NCI-H345 treated with DMSO at 0.1 percent for 48 hours (cell line): ENCODE measurements around the gene PCDH18.
"Not testable (repeated sequence)": the region's sequence is repeated elsewhere in the genome, so short reads cannot be mapped to it uniquely, and the experiment has no call there.

Experiments used
- DNase-seq: peaks from one replicate; lab custom pipeline; 2025; ENCODE audit not compliant: unreplicated experiment; lab: John Stamatoyannopoulos, UW

PCDH18 gene

DNA sequence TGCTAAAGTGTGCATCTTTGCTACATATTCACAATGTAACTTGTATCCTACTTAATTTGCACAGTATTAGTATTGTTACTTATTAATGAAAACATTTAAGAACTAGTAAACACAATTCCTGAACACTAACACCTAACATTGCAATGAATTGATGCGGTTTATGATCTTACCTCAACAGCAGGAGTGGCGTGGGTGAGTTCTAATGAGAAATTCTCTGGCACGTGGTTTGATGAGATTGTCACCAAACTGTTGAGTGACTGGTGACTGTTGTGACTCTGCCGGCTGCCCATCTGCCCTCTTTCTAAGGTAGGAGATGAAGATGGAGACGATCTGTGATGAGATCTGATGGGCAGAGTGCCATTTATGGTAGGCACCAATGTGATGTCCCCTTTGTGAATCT is 2.9 kb downstream of the PCDH18 start:
- no peak for DNase-seq

DNA sequence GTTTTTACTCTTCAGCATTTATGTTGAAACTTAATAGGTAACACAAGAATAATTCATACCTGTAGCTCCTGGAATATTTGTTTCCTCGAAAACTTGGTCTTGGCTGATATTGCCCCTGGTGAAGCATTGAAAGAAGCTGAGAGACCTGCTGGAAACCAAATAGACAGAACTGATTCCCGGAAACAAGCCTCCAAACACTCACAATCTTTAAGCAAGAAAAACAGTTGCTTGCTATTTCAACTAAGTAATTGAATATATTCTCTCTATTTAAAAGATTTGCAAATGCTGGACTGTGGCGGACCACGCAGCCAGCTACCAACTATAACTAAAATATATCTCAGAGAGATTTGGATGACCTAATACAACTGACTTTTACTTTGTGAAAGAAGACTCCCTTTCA is 3.6 kb downstream of the PCDH18 start:
- no peak for DNase-seq

DNA sequence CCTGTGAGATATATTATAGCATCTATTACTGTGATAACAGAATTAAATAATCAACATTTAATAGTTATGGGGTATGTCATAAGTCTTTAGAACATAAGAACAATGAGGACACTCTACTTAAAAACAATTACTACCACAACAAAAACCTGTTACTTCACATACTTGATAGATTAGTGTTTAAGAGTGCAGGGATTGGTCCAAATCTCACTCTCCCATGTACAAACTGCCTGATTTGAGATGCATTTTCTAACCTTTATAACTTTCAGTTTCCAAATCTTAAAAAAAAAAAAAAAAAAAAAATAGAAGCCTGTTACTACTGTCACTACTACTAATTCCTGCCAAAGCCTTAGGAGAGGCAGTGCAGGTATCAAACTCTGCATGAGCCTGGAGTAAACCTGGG is 5.6 kb downstream of the PCDH18 start:
- DNase-seq, result no peak

DNA sequence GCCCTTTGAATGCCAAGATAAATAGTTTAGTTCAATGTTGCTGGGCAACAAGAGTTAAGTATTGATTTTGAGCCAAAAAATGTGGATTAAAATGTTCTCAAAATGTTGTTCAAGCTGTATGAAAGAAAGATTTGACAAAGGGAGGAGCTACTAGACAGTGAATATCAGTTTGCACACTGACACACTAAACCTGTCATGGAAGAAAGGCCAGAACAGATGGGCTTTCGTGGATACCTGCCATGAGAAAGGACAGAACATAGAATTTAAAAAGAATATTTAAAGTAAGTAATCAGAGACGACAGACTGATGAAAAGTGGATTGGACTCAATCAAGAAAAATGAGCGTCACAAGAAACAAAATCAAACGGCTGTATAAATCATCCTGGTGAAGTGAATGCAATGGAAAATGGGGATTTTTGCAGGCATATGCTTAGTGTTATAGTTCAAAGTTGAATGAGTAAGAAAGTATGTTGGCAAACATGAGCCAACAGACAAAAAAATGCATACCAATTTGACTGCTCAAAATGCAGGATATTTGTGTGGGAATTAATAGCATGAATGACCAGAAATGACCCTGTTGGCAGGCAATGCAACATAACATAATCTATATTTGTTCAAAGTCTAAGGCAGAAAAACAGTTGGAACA is 7.4 kb downstream of the PCDH18 start:
- DNase-seq, result no peak

DNA sequence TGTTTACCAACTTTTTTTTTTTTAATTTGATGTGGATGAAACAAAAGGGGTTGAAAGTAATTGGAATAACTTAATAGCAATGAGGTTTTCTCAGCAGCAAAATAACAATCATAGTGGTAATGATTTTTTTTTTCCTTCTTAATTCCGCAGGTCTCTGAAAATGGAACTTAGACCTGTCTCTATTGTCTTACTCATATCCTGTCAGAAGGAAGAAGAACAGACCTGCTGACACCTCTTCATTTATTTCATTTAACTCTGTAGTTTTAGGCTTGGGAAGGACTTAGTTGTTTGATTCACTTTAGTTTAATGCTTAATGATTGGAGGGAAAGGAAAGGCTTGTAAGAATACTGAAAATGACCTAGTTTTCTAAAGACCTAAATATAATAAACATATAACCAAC is 9.0 kb downstream of the PCDH18 start:
- DNase-seq, result no peak

DNA sequence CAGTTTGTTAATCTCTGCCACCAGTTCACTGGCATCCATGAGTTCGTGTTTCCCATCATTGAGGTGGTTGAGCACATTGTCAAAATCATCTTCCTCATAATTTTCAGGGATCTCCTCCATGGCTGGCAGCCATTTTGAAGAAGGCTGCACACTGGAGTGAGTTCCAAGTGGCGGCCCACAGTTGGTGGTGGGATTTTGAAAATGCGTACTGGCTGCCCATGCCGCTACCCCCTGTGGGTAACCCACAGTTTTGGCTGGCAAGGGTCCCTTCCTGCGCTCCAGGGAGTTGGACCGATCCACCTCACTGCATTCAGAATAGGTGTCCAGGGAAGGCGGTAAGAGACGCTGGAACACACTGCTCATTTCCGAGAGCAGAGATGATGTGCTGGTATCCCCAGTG is 11.2 kb downstream of the PCDH18 start:
- no peak for DNase-seq

DNA sequence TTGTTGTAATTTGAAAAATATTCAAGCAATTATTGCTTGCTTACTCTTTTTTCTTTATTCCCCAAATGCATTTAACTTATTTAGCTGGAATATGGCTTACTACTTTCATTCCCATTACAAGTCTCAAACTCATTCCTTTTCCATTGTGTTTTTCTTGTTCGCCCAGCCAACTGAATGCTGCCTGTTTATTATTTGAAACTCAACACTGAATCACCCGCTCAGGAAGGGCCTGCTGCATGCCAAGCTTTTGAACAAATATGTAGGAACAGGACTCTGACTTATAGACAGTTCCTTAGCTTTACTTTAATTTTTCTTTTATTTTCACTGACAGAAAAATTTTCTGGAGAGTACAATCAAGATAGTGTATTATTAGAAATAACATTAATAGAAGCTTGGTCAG is 12.9 kb downstream of the PCDH18 start:
- no peak for DNase-seq

DNA sequence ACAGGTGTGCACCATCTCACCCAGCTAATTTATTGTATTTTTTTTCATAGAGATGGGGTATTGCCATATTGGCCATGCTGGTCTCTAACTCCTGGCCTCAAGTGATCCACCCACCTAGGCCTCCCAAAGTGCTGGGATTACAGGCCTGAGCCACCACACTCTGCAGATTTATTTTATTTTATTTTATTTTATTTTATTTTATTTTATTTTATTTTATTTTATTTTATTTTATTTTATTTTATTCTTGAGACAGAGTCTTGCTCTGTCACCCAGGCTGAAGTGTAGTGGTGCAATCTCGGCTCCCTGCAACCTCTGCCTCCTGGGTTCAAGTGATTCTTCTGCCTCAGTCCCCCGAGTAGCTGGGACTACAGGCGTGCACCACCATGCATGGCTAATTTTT is 15.0 kb downstream of the PCDH18 start:
- not testable (repeated sequence) for DNase-seq

DNA sequence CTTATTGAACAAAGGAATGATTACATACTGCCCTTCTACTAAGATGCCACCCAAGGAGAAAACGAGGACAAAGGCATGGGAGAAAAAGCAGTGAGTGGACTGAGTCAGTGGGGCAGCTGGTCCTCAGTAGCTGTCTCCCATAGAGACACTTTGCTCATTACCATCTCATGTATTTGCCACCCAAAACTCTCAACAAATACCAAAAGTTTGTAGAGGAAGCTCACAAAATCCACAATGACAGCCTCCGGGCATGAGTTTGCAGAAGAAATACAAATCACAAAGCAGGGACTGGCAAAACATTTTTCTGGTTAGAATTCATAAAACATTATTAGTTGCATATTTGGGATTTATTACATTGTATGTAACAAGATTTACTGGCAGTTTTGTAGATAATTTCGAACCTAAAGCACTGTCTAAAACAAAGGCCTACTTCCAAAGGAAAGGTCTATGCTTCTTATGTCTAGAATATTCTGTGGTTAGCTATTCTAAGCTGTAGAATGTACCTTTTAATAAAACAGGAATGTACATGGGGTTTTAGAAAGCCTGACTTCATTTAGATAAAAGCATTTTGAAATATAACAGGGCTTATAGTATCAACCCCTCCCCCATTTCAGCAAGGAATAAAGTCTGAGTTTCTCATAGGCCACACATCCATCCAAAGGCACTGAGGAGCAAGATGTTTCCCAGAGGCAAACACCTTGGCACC is 17.7 kb downstream of the PCDH18 start:
- no peak for DNase-seq

DNA sequence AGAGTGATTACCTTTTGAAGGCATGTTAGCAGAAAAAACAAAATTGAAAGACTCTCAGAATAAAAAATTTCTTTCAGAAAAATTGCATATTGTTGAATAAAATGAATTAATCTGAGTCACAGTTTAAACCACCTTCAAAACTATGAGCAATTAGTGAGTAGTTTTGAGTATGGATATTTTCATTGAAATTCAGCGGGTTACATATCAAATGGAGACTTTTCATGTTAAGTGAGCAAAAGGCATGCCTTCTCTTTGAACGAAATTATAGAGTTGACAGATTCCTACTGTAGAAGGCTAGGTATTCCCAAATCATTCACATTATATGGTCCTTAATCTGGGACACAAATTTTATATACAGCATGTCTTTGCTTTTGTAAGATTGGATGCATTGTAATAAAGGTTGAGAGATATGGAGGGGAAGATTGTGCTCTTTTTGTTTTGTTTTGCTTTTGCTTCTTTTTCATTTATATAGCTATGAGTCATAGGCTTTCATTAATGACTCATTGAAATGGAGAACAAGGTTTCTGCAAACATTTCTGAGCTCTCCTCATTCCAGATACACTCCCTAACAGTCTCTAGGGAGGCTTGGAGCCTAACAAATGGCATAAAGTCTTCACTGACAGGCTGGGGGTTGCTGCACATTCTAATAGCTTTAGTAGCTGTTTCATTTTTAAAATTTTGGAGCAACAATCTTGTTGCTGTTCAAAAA is 21.6 kb downstream of the PCDH18 start:
- no peak for DNase-seq

DNA sequence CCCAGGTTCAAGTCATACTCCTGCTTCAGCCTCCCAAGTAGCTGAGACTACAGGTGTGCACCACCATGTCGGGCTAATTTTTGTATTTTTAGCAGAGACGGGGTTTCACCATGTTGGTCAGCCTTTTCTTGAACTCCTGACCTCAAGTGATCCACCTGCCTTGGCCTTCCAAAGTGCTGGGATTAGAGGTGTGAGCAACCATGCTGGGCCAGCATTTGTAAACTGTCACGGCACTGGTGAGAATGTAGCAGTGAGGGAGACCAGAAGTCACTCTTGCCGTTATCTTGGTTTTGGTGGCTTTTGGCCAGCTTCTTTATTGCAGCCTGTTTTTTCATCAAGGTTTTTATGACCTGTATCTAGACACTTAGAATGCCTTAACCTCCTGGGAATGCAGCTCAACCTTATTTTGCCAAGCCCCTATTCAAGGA is 22.4 kb downstream of the PCDH18 start:
- no peak for DNase-seq

DNA sequence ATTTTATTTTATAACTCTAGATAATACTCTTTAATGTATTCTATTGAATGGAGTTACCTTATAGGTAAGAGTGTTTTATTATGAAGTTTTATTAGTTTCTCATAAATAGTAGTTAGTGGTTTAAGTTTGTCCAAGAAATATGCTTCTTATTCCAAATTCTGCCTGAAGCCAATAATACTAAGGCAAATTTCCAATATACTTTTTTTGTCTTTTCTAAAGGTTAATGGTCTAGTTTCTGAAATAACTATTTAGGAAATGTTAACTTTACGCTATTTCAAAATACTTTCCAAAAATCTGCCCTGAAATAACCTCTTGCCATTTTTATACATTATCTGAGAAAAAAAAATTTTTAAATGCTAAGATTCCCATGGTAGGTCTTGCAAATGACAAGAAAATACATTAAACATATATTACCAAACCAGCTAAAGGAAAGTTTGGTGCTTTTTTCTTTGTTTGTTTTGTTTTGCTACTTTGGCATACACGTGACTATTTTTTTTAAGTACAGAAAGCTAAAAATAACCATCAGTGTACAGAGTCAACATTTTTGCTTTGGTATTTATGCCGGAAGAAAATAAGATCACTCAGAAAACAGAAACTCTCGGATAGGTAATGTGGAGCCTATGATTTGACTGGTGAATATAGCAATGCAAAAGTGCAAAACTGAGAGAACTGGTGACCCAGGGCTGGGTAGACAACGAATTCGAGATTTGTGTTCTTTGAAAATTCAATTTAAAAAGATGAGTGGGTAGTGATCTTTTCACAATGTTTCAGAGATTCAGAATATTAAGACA is 29.8 kb downstream of the PCDH18 start:
- no peak for DNase-seq

DNA sequence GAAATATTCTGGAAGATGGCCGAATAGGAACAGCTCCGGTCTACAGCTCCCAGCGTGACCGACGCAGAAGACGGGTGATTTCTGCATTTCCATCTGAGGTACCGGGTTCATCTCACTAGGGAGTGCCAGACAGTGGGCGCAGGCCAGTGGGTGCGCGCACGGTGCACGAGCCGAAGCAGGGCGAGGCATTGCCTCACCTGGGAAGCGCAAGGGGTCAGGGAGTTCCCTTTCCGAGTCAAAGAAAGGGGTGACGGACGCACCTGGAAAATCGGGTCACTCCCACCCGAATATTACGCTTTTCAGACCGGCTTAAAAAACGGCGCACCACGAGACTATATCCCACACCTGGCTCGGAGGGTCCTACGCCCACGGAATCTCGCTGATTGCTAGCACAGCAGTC is 36.0 kb downstream of the PCDH18 start:
- not testable (repeated sequence) for DNase-seq

DNA sequence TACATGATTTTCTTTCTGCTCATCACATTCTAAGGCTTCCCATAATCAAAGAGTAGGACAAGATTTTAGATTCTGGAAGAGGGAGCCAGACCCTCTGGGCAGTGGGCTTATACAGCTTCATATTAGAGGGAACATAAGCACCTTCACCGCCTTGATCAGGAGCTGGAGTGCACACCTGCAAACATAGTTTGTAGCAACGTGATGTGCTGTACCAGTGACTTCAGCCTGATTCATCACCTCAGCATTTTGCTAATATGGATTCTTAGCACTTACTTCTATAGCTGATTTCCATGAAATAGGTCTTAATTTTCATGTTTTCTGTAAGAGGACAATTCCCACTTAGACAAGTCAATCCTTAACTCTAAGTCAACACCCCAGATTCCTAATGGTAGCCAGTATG is 36.7 kb downstream of the PCDH18 start:
- DNase-seq, result no peak

DNA sequence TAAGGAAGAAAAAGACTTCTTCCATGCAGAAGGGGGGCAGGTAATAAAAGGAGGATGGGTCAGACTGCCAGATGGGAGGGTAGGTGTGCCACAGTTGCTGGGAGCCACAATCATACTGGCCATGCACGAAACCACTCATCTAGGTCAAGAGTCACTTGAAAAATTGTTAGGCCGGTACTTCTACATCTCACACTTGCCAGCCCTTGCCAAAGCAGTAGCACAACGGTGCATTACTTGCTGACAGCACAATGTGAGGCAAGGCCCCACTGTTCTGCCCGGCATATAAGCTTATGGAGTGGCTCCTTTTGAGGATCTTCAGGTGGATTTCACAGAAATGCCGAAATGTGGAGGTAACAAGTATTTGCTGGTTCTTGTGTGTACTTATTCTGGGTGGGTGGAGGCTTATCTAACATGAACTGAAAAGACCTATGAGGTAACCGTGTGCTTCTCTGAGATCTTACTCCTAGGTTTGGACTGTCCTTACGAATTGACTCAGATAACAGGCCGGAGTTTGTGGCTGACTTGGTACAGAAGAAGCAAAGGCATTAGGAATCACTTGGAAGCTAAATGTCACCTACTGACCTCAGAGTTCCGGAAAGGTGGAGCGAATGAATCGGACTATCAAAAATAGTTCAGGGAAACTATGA is 48.9 kb downstream of the PCDH18 start:
- not testable (repeated sequence) for DNase-seq

DNA sequence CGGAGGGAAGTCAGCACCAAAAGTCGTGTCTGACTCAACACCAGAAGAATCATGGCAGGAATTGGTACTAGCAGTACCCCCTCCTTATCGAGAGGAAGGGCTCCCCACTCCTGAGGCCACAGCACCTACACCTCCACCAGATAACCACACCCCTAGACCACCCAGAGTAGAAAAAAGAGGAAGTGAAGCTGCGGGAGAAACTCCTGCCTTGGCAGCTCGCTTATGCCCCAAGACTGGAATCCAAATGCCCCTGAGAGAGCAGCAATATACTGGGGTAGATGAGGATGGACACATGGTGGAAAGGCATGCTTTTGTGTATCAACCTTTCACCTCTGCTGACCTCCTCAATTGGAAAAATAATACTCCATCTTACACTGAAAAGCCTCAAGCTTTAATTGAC is 52.6 kb downstream of the PCDH18 start:
- DNase-seq, result not testable (repeated sequence)

DNA sequence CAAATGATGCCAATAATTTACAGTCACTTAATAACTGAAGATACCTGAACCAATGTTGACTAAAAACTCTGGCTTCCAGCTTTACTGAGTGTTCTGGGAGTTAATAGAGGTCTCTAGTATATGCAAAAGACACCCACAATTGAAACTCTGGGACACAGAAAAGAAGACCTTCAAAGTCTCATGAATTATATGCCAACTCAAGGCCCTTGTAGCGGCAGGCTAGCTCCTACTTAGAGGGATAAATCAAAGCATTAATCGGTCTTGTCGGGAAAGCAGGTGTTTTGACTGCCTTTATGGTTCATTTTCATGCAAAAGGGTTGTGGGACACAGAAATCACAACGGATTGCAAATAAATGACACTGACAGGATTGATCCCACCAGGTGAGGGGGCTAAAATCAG is 55.9 kb downstream of the PCDH18 start:
- DNase-seq, result no peak

DNA sequence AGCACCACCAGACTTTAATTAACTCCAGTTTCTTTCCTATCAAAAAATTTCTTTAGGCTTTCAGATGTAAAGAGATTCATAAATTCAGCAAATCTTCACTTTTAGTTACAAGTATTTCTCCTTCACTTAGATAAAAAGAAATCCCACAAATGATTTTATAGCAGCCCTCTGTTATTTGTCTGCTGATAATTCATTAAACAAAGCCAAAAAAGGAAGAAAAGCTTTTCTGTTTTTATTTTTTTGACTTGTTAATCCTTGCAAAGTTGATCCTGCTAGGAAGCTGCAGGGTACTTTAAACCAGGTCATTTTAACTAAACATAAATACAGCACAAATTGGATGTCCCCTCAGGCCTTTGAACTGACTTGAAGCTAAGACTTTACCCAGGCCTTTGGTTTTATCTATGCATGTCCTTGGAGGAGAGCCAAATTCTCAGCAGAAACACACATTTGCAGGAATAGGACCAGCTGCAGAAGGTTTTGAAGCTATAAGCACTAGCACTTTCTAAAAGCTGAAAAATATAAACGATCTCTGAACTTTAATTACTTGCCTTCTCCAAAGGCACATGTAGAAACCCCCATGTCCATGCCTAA is 57.5 kb downstream of the PCDH18 start:
- peak; percentile 11 for DNase-seq

DNA sequence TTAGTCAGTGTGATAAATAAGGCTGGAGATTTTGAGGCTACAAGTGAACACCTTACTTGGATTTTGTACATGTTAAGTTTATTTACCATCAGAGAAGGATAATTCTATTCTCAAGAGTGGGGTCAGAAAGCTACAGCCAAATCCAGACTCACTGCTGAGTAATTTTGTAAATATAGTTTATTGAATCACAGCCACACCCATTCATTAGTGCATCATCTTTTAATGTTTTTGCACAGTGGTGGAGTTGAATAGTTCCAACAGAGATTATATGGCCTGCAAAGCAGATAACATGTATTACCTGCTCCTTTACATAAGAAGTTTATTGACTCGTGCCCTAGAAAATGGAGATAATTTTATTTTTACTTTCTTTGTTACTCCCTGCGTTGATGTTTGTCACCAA is 60.4 kb downstream of the PCDH18 start:
- DNase-seq, result no peak

DNA sequence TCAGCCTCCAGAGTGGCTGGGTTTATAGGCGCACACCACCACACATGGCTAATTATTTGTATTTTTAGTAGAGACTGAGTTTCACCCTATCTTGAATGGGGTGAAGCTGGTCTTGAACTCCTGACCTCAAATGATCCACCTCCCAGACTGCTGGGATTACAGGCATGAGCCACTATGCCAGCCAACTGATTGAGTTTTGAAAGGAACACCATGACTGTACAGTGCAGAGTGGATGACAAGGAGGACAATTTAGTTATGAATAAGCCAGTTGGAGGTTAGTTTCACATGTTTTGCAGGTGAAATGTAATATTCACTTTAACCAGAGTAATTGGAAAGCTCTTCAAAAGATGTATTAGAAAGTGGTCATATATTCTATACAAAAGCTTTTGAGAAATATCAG is 60.8 kb downstream of the PCDH18 start:
- no peak for DNase-seq

DNA sequence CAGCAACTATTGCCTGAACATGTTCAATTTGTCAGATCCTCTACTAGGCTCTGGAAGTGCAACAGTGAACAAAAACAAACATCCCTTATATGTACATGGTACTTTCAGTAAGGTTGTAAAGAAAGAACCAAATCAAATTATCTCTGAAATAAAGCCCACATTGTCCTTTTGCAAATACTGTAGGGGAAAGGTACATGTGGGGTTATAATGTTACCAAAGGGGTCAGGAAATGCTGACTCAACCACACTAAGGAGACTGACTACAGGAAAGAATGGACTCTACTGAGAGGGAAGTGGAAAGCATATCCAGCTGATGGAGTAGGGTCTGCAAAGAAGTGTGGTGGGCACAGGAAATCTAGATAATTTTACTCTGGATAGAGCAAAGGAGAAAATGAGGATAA is 61.5 kb downstream of the PCDH18 start:
- no peak for DNase-seq
